NK-92 treated with Interleukin-12 subunit alpha and Interleukin-12 subunit beta, amount 100 ng/mL, for 24 hours (cell line): ENCODE data around the gene TXNRD1.
"Not testable (repeated sequence)": the region's sequence is repeated elsewhere in the genome, so short reads cannot be mapped to it uniquely, and the experiment has no call there.

Experiments used
- DNase-seq: peaks from one replicate; lab custom pipeline; 2025; lab: John Stamatoyannopoulos, UW

The TXNRD1 gene

DNA sequence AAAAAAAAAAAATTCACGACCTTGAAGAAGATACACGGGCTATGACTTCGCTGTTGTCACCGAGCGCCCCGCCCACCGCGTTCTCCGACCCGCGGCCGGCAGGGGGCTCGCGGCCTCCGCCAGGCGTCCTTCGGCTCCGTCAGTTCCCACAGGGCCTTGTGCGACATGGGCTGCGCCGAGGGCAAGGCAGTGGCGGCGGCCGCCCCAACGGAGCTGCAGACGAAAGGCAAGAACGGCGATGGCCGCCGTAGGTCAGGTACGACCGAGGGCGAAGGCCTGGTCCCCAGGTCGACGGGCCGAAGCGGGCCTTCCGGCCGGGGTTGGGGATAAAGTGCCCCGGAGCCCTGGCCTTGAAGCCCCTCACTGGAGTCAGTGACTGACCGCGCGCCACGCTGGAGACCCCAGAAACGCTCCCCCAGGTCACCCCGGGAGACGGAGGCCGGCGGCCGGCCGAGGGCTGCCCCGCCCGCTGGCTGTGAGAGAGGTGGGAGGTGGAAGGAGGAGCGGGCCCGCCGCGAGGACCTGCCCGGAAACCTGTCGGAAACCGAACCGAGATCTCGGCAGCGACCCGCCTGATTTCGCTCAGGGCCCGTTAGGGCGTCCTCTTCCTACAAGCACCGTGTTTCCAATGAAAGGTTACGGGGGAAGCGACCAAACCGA is at the start of gene TXNRD1:
TXNRD1 (plus strand) TSS at position 142 of the 660 bp plus-strand sequence; CDS start at position 166, 24 bp downstream.
- peak; percentile 36 for DNase-seq

DNA sequence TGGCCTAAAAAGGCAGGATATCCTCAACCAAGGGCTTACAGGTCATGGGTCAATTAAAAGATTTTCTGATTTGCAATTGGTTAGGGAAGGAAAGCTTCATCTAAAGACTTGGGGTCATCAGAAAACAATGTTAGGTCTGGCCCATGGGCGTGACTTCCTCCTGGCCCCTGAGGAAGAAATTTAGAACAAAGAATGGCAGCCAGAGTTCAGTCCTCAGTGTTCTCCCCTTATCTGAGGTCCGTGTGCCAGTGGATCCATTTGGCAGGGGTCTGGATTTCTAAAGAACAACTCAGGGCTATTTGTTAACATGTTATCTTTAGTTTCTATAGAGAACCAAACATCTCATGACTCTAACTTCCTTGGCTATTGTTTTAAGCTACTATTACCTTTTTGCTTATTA is 49.8 kb upstream of the TXNRD1 start:
- no peak for DNase-seq

DNA sequence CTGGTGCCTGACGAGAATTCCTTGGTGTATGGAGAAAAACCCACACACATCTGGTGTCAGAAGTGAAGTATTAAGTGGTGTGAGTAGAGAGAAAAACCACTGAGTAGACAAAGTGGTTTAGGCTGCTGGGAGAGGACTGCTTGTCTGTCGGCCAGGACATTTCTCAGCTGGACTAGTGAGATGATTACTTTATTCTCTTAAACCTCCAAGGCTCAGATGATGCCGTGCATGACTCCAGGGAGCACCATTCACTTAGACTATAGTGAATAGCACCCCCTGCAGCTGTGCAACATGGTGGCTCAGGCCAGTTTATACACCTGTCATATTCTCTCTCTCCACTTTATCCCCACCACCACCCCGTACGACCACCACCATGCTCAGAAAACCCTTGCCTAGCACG is 49.1 kb upstream of the TXNRD1 start:
- DNase-seq = no peak

DNA sequence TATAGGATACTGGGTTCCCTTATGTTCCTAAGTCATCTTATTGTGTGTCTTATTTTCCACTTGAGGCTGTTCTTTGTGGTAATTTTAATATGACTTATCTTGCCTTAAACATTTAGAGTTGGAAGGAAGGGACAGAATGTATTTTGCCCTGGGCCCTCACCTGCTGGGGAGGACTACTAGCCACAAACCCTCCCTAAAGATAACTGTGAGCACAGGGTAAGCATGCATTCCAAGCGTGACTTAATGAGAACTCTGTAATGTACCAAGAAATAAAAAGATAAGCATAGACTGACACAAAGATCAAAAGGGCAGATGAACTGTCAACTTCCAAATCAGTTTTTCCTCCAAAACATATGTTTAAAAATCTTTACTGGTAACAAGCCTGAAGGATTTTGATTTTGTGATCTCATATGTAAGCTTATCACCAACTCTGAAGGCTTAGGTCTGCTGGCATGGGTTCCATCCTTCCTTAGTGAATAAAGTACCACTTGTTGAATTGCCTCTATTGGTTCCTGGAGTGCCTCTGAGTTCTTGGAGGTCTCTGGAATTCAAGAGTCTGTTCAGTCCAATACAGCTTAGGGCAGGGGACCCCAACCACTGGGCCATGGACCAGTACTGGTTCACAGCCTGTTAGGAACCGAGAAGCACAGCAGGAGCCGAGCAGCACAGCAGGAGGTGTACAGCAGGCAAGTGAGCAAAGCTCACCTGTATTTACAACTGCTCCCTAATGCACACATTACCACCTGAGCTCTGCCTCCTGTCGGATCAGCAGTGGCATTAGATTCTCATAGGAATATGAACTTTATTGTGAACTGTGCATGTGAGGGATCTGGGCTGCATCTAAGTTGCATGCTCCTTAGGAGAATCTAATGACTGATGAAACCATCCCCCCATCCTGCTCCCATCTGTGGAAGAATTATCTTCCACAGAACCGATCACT is 47.8 kb upstream of the TXNRD1 start:
- no peak for DNase-seq

DNA sequence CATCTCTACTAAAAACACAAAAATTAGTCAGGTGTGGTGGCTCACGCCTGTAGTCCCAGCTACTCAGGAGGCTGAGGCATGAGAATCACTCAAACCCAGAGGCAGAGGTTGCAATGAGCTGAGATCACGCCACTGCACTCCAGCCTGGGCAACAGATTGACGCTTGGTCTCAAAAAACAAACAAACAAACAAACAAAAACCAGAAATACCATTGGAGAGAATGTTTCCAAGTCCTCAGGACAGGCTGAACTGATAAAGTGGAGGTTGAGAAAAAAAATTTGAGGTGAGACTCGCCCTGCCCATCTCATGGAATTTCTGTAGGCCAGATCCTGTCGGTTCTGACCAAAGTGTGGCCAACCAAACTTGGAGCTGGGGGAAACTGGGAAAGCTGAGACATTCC is 47.0 kb upstream of the TXNRD1 start:
- DNase-seq = no peak

DNA sequence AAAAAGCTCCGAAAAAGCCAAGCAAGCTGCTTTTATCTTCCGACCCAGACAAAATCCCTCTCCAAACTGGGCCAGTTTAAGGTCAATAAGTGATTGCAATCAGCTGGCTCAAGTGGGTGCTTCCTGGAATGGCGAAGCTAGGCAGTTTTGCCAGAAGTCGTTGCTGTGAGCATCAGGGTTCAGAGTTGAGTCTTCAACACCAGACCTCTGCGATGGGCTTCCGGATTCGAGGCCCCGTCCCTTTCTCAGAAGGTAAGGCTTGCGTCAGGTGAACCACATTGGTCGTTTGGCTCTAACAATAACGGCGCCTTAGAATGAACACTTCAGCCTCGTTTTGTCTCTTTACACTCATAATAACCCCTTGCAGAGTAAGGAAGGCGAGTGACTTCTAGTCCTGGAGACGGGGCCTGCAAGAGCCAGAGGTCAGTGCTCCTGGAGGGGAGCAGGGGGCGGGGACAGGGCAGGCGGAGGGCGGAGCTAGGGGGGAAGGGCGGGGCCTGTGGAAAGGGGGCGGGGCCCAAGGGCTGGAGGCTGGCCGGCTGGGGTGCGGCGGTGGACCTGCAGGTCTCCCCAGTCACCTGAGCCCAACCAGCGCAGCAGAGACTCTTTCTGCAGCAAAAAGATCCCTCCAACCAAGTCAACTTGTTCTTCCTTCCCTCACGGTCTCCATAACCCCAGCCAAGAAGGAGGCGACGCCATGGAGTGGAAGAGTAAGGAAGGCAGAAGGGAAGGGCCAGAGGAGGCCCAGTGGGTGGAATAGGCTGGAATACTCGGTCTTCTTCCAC is 43.6 kb upstream of the TXNRD1 start:
- DNase-seq = no peak

DNA sequence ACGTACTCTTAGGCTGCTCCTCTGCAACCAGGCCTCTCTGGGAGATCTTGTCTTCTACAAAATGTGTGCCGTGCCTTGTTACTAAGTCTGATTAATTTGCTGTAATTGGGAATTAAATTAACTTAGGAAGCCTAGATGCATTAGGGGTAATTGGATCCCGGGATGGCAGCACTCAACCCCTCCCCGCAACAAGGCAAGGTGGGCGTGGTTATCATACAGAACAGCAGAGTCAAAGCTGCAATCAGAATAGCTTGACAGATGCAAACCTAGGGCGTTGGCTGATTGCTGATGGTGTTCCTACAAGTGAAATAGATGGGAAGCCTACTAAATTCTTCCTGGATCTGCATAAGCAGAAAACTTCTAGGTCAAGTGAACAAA is 43.0 kb upstream of the TXNRD1 start:
- no peak for DNase-seq

DNA sequence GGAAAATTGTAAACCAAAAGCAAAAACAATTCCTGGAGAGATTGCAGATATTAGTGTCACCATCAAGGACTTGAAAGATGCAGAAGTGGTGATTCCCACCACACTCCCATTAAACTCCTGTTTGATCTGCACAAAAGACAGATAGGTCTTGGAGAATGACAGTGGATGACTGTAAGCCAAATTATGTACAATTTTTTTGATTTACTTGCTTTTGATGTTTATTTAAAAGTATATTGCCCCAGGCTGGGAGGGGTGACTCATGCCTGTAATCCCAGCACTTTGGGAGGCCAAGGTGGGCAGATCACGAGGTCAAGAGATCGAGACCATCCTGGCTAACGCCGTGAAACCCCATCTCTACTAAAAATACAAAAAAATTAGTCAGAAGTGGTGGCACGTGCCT is 41.8 kb upstream of the TXNRD1 start:
- DNase-seq = not testable (repeated sequence)

DNA sequence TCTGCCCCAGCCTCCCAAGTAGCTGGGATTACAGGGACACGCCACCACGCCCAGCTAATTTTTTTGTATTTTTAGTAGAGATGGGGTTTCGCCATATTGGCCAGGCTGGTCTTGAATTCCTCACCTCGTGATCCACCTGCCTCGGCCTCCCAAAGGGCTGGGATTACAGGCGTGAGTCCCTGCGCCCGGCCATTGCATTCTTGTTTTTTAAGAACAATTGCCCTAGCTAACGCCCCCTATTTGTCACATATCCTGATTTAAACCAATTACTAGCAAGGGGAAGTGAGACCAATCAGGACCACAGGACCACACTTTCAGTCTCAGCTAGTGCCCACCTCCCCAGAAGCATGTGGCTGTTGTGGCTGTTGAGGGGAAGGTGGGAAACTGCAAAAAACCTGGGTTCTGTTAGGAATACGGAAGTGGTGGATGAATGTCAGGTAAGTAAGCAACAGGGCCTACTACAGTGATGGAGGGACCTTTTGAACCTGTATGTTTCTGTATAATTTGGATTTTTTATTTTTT is 39.8 kb upstream of the TXNRD1 start:
- no peak for DNase-seq

DNA sequence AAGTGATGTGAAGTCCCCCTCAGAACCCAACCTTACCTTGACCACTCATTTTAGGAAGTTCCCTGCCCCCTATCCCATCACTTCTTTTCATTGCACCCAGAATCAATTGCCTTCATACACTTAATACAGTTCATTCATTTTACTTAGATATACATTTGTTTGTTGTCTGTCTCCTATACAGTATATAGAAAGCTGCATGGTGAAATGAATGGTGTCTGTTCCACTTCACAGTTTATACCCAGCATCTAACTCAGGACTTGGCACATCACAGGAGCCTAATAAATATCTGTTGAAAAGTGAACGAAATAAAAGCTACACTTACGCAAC is 38.3 kb upstream of the TXNRD1 start:
- no peak for DNase-seq

DNA sequence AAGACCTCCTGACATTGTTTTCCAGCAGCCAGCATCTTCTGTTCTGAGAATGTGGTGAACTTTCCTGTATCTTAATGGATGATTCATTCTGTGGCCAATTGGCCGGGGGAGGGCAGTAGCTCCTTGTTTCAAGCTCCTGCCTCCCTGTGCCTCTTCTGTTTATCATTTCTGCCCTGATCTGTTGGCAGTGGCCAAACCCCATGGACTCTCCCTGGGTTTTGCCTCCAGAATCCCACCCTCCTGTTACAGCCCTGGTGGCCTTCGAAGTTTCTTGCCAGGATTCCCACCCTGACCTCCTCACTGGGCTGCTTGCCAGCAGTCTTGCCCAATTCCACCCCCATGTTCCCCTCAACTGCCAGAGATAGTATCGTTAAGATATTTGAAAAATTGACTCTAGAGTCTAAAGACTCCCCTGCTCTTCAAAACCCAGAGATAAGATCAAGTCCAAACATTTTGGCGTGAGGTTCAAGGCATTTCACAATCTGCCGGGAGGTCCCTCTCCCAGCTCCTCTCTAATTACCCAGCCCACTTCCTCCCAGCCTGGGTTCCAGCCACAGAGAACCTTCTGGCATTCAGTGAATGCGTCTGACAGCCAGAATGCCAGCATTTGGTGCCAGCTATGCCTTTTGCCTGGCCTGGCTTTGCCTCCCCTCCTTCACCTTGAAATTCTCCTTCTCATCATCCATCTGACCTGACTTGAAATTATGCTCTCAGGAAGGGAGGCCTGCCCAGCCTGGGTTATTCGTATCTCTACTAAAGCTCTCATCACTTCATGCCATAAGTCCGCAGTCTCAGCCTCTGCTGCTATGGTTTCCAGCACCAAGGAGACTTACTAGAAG is 37.7 kb upstream of the TXNRD1 start:
- peak; percentile 49 for DNase-seq

DNA sequence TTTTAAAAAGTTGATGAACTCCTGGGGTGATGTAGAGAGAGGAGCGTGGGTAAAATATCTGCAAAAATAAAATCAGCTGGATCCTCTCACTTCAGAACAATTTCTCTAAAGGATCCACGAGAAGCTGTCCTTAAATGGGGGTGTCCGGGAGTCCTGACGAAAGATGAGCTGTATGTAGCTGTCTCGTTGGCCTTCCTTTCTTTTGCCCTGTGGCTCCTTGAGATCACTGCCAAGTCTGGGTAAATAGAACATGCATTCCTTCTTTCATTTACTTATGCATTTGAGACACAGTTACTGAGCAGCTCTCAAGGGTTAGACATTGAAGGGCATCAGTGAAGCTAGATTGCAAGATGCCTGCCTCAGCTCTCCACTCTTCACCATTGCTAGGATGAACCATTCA is 35.2 kb upstream of the TXNRD1 start:
- DNase-seq = no peak

DNA sequence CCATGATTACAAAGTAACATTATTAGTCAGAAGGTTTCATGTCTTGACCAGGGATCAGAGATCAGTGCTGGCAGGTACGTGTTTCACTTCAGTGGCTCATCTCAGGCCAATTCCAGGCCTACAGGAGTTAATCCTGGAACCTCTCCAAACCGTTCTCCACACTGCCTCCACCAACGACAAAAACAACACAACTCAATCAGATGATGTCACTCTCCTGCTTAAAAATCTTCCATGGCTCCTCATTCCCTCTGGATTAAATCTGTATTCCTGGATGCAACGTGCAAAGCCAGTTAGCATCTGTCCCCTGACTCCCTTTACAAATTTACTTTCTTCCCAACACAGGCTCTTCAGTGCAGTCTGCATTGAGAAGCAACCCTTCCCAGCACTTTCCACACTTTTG is 34.3 kb upstream of the TXNRD1 start:
- no peak for DNase-seq

DNA sequence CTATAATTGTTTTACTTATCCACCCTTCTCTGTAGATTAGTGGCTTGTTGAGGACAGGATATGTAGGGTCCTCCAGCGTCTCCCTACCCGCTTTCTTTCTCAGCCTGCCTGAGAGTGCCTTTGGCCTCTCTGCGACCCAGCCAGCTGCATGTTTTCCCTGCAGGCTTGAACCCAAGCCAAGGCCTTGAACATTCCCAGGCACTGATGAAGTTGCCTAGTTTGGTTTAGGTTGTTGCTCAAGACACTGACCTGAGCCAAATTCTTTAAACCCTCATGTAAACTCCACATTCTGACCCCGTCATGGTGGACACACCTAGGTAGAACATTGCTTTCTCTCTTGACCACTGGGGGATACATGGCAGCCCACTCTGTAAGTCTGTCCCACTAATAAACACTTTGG is 33.4 kb upstream of the TXNRD1 start:
- no peak for DNase-seq

DNA sequence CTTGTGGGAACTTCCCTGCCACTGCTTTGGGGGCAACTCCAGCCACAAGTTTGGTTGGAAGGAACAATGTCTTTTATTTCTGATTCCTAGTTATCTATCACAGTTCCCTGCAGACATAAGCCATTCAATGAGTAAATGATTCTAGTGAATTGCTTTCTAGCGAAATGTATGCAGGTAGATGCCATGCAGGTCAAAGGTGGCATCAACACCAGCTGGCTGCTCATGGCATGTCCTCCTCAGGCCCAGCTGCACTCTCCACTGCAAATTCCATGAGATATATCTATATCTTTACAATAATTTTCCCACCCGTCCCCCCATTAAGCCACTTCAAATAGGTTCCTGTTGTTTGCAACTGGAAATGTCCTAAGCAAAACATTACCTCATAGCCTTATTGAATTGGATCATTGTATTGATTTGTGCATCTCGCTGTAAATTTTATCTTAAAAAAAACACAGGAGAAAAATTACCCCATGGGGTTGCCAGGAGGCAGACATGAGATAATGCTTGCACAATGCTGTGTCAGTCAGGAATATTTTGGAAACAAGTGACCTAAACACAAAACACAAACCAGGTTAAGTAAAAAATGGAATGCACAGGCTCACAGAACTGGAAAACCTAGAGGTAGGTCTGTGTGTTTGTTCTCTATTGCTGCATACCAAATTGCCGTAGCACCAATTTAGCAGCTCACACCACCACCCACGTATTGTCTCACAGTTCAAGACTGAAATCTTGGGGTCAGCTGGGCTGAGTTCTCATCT is 32.8 kb upstream of the TXNRD1 start:
- no peak for DNase-seq

DNA sequence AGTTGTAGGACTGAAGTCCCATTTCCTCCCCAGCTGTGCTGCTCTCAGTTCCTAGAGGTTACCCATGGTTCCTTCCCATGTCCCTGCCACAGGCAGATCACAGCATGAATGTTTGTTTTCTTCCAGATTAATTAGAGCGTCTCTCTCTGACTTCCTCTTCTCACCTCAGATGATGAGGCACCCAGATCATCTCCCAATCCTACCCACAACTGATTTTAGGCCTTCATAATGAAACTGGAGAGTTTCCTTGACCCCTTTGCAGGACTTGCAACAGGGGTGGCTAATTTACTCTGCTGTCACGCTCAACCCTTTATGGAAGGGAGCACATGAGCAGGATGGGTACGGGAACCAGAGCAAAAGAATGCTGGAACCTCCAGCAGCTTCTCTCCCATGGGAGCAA is 32.1 kb upstream of the TXNRD1 start:
- no peak for DNase-seq

DNA sequence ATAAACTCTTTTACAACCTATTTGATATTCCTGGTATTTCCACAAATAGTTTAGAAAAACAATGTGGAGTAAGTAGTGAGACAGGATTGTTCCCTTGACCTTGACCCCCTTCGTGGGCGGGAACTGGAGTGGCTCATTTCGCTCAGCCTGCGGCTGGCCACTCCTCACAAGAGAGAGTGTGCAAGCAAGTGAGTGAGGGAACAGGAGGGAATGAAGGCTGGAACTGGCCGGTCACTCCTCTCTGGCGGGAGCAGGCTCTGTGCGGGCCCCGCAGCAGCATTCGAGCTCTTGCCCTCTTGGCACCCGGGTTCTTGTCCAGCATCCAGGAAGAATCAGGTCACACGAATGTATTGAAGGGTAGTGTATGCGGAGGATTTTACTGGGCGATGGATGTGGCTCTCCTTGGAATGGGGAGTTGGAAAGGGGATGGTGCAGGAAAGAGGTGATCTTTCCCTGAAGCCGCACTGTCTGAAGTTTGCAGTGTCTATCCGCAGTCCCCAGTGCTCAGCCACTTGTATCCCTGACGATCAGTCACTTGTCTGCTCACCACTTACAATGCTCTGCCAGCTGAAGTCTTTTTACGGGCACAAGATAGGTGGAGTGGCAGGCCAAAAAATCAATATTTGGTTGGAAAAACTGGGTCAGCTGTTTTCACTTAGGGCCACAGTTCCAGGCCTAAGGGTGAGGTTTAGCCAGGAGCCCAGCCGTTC is 28.0 kb upstream of the TXNRD1 start:
- no peak for DNase-seq

DNA sequence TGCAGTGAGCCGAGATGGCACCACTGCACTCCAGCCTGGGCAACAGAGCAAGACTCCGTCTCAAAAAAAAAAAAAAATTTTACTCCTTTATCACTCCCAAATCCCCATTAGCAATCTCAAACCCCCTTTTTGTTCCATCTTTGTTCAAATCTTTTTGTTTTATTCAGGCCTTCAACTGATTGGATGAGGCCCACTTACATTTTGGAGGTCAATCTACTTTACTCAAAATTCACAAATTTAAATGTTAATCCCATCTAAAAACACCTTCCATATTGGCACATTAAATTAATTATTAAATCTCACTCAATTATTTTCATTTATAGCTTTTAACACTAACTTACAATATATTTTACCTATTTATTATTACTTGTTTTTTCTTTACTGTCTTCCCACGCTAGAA is 27.0 kb upstream of the TXNRD1 start:
- no peak for DNase-seq

DNA sequence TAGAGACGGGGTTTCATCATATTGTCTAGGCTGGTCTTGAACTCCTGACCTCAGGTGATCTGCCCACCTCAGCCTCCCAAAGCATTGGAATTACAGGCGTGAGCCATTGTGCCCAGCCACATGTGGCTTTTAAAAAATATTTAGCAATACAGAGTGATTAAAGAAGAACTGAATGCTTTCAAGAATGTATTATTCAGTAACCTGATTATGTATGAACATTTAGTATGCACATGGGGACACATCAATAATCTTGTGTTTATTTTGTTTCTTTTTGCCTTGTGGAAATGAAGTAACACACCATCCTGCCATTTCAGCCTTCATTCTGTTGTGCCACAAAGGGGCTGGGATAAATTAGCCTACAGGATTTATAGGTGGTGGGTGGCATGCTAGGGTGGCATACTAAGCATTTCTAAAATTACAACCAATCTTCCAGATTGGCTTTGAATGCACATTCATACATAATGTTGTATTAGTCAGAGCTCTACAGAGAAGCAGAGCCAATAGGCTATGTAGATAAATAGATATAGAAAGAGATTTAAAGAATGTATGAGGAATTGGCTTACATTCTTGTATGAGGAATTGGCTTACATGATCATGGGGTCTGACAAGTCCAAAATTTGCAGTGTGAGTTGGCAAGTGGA is 25.5 kb upstream of the TXNRD1 start:
- no peak for DNase-seq
